Posterior cingulate gyrus (tissue), 11 donors: ENCODE data around the gene INO80E.

Source experiments
- DNase-seq, 10 donors: peaks; one replicate each; pipeline versions ENCODE4 v3.0.0 to v3.0.0-alpha.2; 2020 to 2021; ENCODE audit warnings: mixed read lengths in 3 of 10
- intact Hi-C: fragments of 100-400 bp; cut with DNase I; formaldehyde crosslinking; loops from one replicate; pipeline ENCODE4 v1.15.1; 2023

The INO80E gene

DNA sequence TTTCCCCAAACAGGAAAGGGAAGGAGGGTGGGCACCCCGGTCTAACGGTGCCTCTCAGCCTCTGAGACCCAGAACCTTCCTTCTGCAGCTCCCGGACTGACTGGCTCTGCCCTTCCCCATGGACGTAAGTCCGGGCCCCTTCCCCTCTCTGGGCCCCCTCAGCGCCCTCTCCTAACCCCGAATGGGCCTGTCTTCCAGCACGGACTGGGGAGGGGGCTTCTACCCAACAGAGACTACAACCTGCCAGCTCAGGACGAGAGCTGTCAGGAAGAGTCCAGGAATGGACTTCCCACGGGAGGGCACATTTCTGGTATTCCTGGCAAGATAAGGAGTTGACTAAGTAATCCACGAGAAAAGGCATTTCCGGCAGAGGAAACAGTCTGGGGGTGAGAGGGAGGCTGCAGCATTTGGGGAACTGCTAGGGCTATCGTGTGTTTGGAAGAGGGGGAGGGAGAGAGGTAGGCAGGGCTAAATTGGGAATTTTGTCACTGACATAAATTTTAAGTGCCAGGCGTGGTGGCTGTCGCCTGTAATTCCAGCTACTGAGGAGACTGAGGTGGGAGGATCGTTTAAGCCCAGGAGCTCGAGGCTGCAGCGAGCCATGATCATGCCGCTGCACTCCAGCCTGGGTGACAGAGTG, 57.5 kb downstream of the INO80E start:
- intact Hi-C loops: no loop called here
- DNase-seq: peak in 2 of 10 donors; percentile 69 to 86

DNA sequence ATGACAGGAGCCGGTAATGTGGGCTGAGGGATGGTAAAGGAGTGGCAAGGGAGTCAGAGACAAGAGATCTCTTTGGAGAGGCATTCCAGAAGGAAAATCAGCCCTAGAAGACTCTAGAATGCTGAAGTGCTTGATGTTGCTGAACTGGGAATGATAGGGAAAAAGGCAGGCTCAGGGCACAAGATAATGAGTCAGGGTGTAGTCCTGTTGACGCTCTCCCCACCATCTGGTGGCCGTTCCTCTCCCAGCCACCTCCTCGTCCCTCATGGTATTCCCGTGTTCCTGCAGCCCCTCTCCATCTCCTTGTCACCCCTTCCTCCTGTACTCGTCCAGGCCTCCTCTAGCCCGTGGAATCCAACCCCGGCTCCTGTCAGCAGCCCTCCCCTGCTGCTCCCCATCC, 58.4 kb downstream of the INO80E start:
- intact Hi-C loops: no loop called here
- DNase-seq: no peak

DNA sequence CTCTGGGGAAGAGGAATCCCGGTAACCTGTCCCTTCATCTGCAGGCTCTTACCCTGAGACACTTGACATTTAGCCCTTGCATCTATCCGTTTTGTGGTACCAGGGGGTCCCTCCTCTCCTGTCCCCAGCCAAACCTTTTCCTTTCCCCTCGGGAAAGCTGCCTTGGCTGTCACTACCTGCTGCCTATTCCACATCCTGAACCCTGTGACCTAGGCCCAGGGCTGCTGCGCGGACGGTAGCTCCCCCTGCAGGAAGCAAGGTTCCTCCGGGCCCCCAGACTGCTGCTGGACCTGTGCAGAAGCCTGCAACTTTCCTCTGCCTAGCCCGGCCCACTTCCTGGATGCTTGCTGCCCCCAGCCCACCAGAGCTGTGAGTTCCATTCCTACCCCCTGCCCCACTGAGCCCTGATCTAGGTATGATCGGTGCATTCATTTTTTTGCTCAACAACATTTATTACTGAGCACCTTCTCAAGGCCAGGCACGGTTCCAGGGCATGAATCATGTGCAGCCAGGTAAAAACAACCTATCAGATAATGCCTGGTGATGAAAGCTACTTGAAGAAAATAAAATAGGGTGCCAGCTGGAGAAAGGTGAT, 59.0 kb downstream of the INO80E start:
- peak in 1 of 10 donors; percentile 90 for DNase-seq
- intact Hi-C loops: no loop called here
